PC-3 (cell line): ENCODE measurements around the gene NXPH1. TPM values are rescaled to one million over a fixed set of nuclear protein-coding genes. Genes with fewer than 3 reads are reported as not detected.
A peak's percentile ranks its signal among the peaks of the same experiment; 100 is the strongest.

ENCODE experiments used
- ATAC-seq: fragments of 200-7000 bp; cut with Tn5 transposase; 2 replicates; pipeline ENCODE4 v1.9.1; 2020; ENCODE audit warnings: mild to moderate bottlenecking, moderate library complexity
- BruUV-seq: library from RNA; stranded (reverse); fragments of 400-500 nt; replicated peaks from 2 replicates; lab custom pipeline; 2021; lab: Mats Ljungman, UMichigan
- CTCF ChIA-PET: fragments of 300-600 bp; sonication (Branson Sonifier 250); formaldehyde crosslinking; loops from one replicate; lab custom pipeline; 2022; ENCODE audit warnings: antibody characterized with exemption; lab: Charles Lee
- POLR2A ChIA-PET: fragments of 300-600 bp; sonication (Branson Sonifier 250); formaldehyde crosslinking; loops from one replicate; lab custom pipeline; 2022; ENCODE audit warnings: antibody characterized with exemption; ENCODE audit not compliant: unreplicated experiment; lab: Charles Lee
- DNase-seq: peaks from one replicate; pipeline ENCODE4 v3.0.0-alpha.2; 2015
- H2AFZ ChIP-seq: fragments of 300-600 bp; sonication (generic); 2 replicates; pipeline ENCODE4 v1.6.0; 2016; ENCODE audit warnings: antibody characterized with exemption, low read length
- H3F3A ChIP-seq: fragments of 300-600 bp; sonication (generic); one replicate; pipeline ENCODE4 v1.6.0; 2017; ENCODE audit warnings: antibody characterized with exemption, low read length, control low read depth, mild to moderate bottlenecking; ENCODE audit not compliant: unreplicated experiment
- H3K27ac ChIP-seq: fragments of 300-600 bp; sonication (generic); 2 replicates; pipeline ENCODE4 v1.5.1; 2016; ENCODE audit warnings: mild to moderate bottlenecking, low read length
- H3K27me3 ChIP-seq: fragments of 300-600 bp; sonication (generic); 2 replicates; pipeline ENCODE4 v1.6.1; 2016; ENCODE audit warnings: low read length, mixed read lengths
- H3K36me3 ChIP-seq: fragments of 300-600 bp; sonication (generic); 2 replicates; pipeline ENCODE4 v1.6.1; 2016; ENCODE audit warnings: low read depth, mixed run types, low read length, mixed read lengths
- H3K4me1 ChIP-seq: fragments of 300-600 bp; sonication (generic); 2 replicates; pipeline ENCODE4 v1.5.1; 2016; ENCODE audit warnings: low read length; ENCODE audit not compliant: insufficient read depth
- H3K4me2 ChIP-seq: fragments of 300-600 bp; sonication (generic); 2 replicates; pipeline ENCODE4 v1.6.0; 2016; ENCODE audit warnings: low read length
- H3K4me3 ChIP-seq: fragments of 300-600 bp; sonication (generic); 2 replicates; pipeline ENCODE4 v1.5.1; 2016; ENCODE audit warnings: mild to moderate bottlenecking, low read length, mixed read lengths
- H3K79me2 ChIP-seq: fragments of 300-600 bp; sonication (generic); 2 replicates; pipeline ENCODE4 v1.6.1; 2017; ENCODE audit warnings: low read length, mixed read lengths
- H3K9ac ChIP-seq: fragments of 300-600 bp; sonication (generic); 2 replicates; pipeline ENCODE4 v1.6.0; 2016; ENCODE audit warnings: mild to moderate bottlenecking, low read length
- H3K9me2 ChIP-seq: fragments of 300-600 bp; sonication (generic); replicated peaks from 2 replicates; pipeline ENCODE4 v1.6.1; 2016; ENCODE audit warnings: mixed run types, low read length, mixed read lengths
- H3K9me3 ChIP-seq: fragments of 300-600 bp; sonication (generic); 2 replicates; pipeline ENCODE4 v1.6.1; 2016; ENCODE audit warnings: low read length, mixed read lengths
- H4K20me1 ChIP-seq: fragments of 300-600 bp; sonication (generic); 2 replicates; pipeline ENCODE4 v1.6.1; 2016; ENCODE audit warnings: low read length, mixed read lengths
- CTCF ChIP-seq: fragments of 300-600 bp; sonication (generic); conservative IDR thresholded peaks from 2 replicates; pipeline ENCODE4 v1.5.1; 2017; ENCODE audit warnings: antibody characterized with exemption, low read depth, mild to moderate bottlenecking, low read length
- EZH2 ChIP-seq: fragments of 300-600 bp; sonication (generic); IDR thresholded peaks from one replicate; pipeline ENCODE4 v1.6.1; 2017; ENCODE audit warnings: antibody characterized with exemption, mild to moderate bottlenecking, low read length; ENCODE audit not compliant: unreplicated experiment
- EZH2phosphoT487 ChIP-seq: fragments of 300-600 bp; sonication (generic); IDR thresholded peaks from 2 replicates; pipeline ENCODE4 v1.6.1; 2018; ENCODE audit warnings: mild to moderate bottlenecking, antibody characterized with exemption, low read length, borderline replicate concordance
- intact Hi-C: fragments of 100-400 bp; cut with micrococcal nuclease; formaldehyde crosslinking; loops from 2 replicates; pipeline ENCODE4 v1.9.0; 2023
- total RNA-seq: library from RNA; depleted of rRNA; stranded (reverse); fragments of >200 nt; gene quantifications from 2 replicates; pipeline ENCODE4 v1.2.3, GENCODE V29; 2014

Gene NXPH1
- total RNA-seq, 1 experiment from 2014 or later = not detected

- POLR2A ChIA-PET = interaction anchor here (0.6 kb wide), 1 partner anchor 63 kb away, joined by 3 read pairs; no protein-coding TSS in a partner anchor
- CTCF ChIA-PET = no interaction called here
- TF ChIP-seq CTCF (0 out of 2 replicates have a peak, but pooled peaks have one; percentile 26), EZH2 (no peak)
- Histone ChIP-seq H3F3A (no peaks in the 10 kb centered on the region), H3K4me2 (no peak overlapping the region), H3K27me3 (no peaks in the 10 kb centered on the region), H3K36me3 (no peaks in the 10 kb centered on the region), H3K79me2 (no peaks in the 10 kb centered on the region), H3K9me2 (no peaks in the 10 kb centered on the region), H3K9ac (no peak overlapping the region), H3K9me3 (no peaks in the 10 kb centered on the region), H3K27ac (no peak overlapping the region), H2AFZ (no peak overlapping the region), H4K20me1 (no peaks in the 10 kb centered on the region), H3K4me3 (no peak overlapping the region), H3K4me1 (no peaks in the 10 kb centered on the region)
- ATAC-seq (no peak), DNase-seq (no peak)
- BruUV-seq = no TSS peak
- intact Hi-C loops = no loop called here
These were observed 11.0 kb downstream of the NXPH1 start for GRCh38 chr7:8444468-8444769.

- no peaks in the 10 kb centered on the region for H3F3A ChIP-seq
- H3K9me2 ChIP-seq = no peaks in the 10 kb centered on the region
- H3K4me2 ChIP-seq = no peak overlapping the region
- no peak for DNase-seq
- no peaks in the 10 kb centered on the region for H3K4me1 ChIP-seq
- TF ChIP-seq EZH2phosphoT487 (no peak), CTCF (no peak)
- ChIA-PET CTCF (no interaction called here), POLR2A (no interaction called here)
- no peaks in the 10 kb centered on the region for H3K9me3 ChIP-seq
- no peak for ATAC-seq
- no peak overlapping the region for H3K27ac ChIP-seq
- no peak overlapping the region for H3K9ac ChIP-seq
- no TSS peak for BruUV-seq
- intact Hi-C loops = no loop called here
- H2AFZ ChIP-seq = no peak overlapping the region
- H3K4me3 ChIP-seq = no peak overlapping the region
- no peaks in the 10 kb centered on the region for H4K20me1 ChIP-seq
- H3K36me3 ChIP-seq = no peaks in the 10 kb centered on the region
- H3K27me3 ChIP-seq = no peaks in the 10 kb centered on the region
- no peaks in the 10 kb centered on the region for H3K79me2 ChIP-seq
These were observed 20.1 kb downstream of the NXPH1 start for GRCh38 chr7:8453535-8453934.

GRCh38 chr7:8455426-8455825 lies 22.0 kb downstream of the NXPH1 start:
- no peak for ATAC-seq
- ChIA-PET CTCF (interaction anchor here (0.6 kb wide), 1 partner anchor 29 kb away, joined by 3 read pairs; no protein-coding TSS in a partner anchor), POLR2A (no interaction called here)
- Histone ChIP-seq H3K79me2 (no peaks in the 10 kb centered on the region), H3K4me2 (no peak overlapping the region), H3K4me3 (no peak overlapping the region), H3K36me3 (no peaks in the 10 kb centered on the region), H3K9me2 (no peaks in the 10 kb centered on the region), H2AFZ (no peak overlapping the region), H3K4me1 (no peaks in the 10 kb centered on the region), H3K9me3 (no peaks in the 10 kb centered on the region), H3K9ac (no peak overlapping the region), H3K27ac (no peak overlapping the region), H4K20me1 (no peaks in the 10 kb centered on the region), H3K27me3 (no peaks in the 10 kb centered on the region), H3F3A (no peaks in the 10 kb centered on the region)
- TF ChIP-seq CTCF (no peak), EZH2phosphoT487 (no peak), EZH2 (no peak)
- DNase-seq = no peak
- no TSS peak for BruUV-seq
- intact Hi-C loops = no loop called here
